ENCODE data around the gene RPL31.

Gene RPL31

DNA sequence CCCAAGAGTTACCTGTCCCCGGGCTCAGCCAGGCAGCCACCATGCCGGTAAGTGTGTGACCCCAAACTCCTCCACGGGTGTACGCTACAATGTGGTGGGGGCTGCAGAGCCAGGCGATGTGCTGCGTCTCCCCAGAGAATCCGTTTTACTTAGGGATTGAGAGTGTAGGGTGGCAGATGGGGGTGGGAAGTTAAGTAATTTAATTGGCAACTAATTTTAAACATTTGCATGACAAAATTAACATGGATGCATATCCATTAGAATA, 26.6 kb upstream of the RPL31 start:
- no peak for DNase-seq (ENCODE audit: low spot score)

DNA sequence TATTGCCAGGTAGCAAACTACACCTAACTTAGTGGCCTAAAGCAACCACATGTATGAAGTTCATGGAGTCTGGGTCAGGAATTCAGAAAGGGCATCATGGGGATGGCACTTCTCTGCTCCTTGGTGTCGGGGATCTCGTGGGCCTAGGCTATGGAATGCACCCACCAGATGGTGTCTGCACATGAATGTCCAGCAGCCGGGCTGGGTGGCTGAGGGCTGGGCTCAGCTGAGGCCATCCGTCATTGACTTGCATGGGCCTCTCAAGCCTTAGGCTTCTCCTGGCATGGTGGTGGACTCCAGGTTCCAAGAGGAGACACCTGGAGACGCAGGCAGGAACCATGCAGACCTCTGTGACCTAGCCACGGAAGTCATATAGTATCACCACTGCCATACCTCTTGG, 26.0 kb upstream of the RPL31 start:
- DNase-seq (ENCODE audit: low spot score) = no peak

DNA sequence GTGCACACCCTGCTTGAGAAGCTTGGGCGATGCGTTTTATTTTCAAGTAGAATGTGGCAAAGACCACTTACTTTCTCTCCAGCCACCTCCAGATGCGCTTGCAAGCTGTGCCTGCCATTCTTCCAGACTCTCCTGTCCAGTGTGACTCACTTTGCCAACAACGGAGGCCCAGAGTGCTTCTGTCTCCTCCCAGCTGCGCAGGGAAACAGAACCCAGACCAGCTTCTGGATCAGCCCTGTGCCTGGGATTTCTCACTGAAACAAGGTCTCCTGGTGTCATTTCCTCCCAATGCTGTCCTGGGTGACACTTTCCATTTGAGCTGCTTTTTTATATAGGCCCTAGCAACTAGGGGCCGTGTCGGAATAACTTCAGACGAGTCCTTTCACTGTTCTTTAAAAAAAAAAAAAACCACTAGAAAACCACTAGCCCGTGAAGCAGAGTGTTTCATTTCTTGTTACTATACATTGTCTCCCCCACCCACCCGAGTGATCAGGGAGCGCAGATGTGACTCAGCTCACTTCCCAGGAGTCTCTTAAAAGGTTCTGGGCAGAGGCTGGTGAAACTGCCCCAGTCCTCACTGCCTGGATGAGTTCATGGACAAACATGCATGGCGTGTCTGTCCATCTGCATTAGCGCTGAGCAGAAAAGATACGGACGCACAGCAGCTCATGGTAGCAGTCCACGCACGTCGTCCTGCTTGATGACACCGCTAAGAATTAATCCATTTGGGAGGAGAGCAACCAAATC, 25.3 kb upstream of the RPL31 start:
- DNase-seq (ENCODE audit: low spot score) = no peak

DNA sequence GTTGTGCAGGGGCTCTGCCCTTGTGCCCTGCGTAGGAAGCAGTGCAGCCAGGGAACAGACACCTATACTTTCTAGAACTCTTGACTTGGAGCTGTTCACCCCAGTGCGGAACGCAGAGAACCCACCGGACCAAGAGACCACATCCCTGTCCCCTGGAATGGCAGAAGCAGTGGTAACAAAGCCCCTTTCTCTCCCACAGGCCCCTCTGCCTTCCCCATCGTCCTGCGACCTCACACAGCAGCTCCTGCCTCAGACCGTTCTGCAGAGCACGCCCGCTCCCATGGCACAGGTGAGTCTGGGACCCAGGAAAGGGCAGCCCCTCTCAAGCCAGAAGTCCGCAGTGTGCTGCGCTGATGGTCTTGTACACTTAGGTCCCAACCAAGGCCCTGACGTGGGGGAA, 24.6 kb upstream of the RPL31 start:
- no peak for DNase-seq (ENCODE audit: low spot score)

DNA sequence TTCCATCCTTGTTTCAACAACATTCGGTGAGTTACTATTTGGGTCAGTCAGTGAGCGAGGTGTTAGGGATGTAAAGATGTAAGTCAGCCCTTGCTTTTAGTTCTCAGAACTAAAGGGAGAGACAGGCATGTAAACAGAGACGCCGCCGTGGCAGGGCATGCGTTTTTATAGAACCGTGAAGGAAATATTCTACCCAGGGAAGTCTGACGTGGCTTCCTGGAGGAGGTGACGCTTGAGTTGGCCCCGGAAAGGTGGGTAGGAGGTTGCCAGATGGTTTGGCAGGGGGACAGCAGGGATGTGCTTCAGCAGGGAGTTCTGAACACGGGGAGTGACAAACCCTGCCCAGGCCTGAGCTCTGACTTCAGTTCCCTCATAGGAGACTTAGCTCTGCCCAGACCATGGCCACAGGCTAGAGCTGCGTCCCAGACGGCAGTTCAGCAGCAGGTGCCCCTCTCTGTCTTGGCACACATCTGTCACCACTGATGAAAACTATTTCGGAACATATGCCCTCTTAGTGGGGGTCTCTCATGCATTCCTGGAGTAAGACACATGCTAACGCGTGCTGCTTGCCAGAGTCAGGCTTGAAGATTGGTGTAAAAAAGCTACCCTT, 23.4 kb upstream of the RPL31 start:
- DNase-seq (ENCODE audit: low spot score) = no peak

DNA sequence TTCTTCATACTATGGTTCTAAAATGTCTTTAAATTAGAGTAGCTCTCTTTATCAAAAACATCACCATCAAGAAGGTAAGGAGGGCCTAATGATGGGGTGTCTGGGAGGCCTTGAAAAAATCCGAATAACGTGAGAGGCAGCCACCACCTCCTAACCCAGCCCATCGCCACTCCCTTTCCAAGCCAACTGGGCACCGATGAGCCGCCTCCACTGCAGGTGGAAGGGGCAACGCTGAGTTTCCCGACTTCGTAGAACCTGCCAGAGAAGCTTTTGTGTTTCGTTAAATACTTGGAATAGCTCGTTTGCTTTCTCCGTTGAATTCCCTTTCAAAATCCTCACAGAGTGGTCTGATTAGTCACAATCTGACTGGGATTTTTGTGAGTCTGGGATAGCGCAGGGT, 22.0 kb upstream of the RPL31 start:
- no peak for DNase-seq (ENCODE audit: low spot score)

DNA sequence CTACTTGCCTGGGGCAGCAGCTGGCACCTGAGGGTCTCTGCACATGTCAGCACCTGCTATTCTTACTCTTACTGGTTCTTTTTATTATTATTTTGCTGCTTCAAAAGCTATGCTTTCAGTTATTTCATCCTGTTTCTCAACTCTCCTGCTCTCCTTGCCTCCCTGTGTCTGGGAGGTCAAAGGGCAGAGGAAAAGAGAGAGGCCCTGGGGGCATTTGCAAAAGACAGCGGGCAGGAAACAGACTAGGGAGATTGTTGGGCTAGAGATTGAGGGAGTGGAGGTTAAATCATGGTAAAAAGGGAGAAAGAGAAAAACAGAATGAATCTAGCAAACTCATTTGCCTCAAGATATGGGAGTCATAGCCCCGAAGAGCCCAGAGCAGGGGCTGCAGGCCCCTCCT, 21.1 kb upstream of the RPL31 start:
- no peak for DNase-seq (ENCODE audit: low spot score)

DNA sequence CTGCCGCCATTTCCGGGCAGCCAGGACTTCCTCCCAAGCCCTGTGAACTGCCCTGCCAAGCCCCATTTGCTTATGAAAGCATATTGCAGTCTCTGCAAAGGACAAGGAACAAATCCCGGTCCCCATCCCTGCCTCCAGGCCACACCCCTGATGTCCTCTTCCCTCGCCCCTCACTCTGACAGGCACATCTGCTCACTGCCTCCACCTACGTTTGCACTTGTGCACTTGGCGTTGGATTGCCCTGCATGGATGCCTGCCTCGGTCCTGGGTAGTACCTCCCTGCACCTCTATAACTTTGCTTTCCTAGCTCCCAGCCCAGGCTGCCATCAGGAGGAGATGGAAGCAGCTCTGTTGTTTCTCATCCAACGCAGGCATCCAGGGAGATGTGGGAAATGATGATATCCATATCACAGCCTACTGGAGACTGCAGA, 19.6 kb upstream of the RPL31 start:
- DNase-seq (ENCODE audit: low spot score) = no peak

DNA sequence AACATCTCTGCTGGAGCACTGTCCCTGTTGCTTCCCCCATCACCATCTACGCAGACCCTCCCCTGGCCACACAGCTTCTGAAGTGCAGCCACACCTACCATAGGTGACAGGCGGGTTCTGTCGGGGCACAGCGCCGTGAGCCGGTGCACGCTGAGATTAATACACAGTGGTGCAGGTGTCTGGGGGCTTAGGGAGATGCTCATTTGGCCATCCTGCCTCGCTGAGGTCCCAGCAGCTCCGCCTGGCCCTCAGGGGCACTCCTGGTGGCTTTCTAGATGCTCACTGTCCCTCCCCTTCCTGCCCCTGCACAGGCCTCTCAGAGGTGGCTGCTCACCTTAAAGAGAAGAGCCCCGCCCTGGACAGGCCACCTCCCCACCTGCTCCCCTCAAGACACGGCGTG, 18.9 kb upstream of the RPL31 start:
- no peak for DNase-seq (ENCODE audit: low spot score)

DNA sequence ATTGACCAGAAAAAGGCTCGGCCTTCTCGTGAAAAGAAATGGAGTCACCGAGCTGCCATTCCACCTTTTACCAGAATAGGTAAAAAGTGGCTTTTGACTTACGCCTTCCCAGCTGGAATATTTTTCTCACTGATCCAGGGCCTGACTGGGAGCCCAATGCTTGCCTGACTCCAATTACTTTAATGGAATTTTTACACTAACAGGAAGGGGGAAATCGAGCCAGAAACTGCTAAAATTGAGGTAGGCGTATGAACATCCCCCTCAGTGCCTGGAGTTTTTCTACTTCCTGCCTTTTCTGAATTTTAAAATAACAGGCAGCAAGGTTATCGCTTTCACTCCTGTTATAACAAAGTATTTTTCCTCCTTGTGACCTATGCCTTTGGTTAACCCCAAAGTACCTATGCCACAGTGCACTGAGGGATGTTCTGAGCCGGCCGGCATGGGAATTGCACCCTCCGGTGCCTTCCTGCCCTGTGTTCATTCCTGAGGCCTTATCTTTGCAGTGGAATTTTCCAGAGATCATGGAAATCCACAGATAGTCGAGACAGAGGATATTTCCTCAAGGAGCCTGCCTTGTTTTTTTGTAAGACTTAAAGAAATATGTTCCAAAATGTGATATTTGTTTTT, 18.3 kb upstream of the RPL31 start:
- no peak for DNase-seq (ENCODE audit: low spot score)

DNA sequence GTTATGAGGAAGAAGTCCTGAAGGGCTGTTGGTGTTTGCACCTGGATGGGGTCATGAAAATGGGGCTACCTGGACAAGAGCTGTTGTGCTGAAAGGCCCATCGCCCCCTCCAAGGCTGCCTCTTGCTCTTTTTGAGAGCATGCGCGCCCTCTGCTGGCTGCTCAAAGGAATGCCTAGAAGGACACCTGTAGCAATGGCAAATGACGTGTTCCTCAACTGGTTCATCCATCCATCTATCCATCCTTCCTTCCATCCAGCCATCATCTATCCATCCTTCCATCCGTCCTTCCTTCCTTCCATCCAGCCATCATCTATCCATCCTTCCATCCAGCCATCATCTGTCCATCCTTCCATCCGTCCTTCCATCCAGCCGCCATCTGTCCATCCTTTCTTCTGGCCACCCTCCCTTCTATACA, 17.2 kb upstream of the RPL31 start:
- DNase-seq (ENCODE audit: low spot score) = peak; percentile 86

DNA sequence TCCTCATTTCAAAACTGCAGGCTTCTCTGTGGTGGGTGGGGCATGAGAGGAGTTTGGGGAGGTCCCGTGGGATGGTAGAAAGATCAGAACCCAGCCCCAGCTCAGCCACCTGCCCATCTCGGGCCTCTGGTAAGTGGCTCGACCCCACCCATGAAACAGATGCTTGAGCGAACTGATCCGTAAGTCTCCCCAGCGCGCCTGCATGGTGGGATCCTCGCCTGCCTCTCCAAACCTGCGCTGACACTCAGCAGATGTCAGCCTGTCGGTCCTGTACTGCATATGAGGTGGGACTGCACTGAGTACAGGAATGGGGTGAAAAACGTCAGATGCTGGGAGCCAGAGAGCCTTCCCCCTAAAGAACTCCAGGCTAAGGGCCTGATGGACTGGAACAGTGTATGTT, 15.9 kb upstream of the RPL31 start:
- DNase-seq (ENCODE audit: low spot score) = no peak

DNA sequence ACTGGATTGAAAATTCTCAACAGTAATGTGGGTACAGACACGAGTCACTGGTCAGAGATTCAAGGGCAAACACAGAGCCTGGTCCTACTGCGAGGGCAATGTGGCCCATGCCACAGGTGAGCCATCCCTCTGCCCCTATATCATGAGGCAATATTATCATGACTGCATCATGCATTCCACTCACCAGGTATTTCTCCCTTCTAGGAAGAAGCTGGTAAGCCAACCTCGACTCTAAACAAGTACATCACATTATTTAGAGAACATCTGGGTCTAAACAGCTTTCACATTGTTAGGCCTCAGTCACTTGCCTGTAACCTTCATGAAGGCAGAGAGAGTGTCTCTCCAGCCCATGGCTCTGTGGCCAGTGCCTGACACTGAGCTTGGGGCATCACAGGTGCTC, 14.6 kb upstream of the RPL31 start:
- no peak for DNase-seq (ENCODE audit: low spot score)

DNA sequence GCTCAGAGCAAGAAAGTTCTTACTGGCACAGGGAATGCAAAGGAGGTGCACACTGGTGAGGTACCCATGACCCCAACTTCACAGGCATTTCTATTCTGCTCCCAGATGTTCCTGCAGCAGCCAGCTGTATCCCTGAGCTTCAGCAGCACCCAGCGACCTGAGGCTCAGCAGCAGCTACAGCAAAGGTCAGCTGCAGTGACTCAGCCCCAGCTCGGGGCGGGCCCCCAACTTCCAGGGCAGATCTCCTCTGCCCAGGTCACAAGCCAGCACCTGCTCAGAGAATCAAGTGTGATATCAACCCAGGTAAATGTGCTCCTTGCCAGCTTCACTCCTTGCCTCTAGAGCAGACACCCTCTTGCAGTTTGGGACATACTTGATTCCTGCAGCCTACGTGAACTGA, 14.1 kb upstream of the RPL31 start:
- no peak for DNase-seq (ENCODE audit: low spot score)

DNA sequence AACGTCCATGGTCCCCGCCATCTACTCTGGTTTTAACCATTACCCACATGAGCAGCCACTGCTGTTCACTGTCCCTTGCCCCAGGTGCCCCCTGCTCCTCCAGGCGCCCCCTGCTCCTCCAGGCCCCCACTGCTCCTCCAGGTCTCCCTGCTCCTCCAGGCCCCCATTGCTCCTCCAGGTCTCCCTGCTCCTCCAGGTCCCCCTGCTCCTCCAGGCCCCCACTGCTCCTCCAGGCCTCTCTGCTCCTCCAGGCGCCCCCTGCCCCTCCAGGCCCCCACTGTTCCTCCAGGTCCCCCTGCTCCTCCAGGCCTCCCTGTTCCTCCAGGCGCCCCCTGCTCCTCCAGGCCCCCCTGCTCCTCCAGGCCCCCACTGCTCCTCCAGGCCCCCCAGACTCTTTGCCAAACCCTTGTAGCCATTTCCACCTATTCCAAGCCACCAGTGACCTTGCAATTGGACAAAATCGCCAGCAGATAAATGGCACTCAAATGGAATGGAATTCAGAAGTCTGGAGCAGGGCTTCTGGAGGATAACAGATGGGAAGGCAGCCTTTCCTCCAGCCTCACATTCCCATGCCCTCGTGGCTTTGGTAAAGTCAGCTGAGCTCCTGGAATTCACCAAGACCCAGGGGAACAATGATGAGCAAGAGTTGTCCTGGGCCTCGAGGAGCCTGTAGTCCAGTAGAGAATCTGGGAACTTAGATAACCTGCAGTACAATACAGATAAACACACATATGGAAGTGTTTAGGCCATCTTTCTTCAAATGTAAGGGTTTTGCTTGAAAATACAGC, 13.3 kb upstream of the RPL31 start:
- DNase-seq (ENCODE audit: low spot score) = no peak

DNA sequence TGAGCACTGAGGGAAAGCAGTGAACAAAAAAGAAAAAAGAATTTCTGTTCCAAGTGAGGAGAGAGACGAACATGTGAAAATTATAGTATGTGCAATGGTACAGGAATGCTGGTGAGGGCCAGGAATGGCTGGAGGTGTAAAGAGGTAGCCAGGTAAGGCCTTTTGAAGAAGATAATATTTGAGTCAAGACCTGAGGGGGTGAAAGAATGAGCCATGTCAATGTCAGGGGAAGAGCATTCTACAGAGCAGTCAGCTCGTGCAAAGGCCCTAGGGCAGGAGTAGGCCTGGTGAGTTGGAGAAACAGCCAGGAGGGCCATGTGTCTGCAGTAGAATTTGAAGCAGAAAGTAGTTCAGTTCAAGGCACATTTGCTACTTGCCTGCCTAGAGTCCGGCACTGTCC, 12.4 kb upstream of the RPL31 start:
- DNase-seq (ENCODE audit: low spot score) = no peak

DNA sequence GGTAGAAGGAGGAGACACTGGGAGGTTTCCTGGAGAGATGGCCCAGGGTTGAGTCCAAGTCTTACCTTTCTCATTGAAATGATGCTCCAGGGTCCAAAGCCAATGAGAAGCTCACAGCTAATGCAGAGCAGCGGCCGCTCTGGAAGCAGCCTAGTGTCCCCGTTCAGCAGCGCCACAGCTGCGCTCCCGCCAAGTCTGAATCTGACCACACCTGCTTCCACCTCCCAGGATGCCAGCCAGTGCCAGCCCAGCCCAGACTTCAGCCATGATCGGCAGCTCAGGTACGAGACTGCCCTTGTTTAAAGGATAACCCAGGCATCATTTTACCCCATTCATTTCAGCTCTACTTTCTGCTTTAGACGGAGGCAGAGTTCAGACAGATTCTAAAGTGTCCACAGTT, 11.9 kb upstream of the RPL31 start:
- DNase-seq (ENCODE audit: low spot score) = no peak

DNA sequence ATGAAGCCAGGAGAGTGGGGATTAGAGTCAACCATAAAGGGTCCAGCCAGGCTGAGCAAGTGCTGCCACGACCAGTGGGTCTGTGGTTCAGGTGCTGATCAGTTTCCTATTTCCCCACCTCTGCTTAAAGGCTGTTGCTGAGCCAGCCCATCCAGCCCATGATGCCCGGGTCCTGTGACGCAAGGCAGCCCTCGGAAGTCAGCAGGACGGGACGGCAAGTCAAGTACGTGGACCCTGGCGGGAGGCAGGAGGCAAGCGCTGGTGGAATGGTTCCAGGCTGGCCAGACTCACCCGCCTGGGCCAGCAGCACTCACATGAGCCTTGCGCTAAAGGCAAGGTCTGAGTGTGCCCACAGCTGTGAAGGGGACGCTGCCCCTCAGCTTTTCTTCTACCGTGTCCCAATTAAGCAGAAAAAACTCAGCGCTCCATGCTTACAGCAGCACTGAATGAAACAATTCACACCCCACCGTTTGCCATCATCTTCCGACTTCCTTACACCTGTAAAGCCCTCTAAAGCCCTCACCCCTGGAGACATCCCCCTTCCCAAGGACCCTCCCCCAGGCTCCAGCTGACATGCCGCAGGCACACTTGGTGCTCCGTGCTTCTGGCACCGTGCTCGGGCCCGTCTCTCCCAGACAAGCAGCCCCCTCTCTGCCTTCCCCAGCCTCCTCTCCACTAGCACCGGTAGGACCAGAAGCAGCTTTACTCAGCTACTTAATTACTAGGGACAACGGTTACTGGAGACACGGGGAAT, 11.3 kb upstream of the RPL31 start:
- DNase-seq (ENCODE audit: low spot score) = no peak

DNA sequence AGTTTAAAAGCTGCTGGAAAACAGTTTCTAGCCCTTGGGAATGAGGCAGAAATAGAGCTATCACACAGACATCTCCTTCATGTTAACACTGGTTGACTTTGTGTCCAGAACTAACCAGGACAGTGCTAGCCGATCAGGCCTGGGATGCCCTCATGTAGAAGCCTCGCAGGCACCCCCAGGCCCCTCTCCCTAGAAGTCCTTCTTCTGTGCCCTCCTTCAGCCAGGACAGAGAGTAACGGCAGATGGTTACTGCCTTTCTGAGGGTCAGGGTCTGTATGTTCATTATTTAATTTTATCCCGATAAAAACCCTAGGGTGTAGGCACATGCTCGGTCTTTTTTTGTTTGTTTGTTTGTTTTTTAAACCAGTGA, 10.7 kb upstream of the RPL31 start:
- DNase-seq (ENCODE audit: low spot score) = no peak

DNA sequence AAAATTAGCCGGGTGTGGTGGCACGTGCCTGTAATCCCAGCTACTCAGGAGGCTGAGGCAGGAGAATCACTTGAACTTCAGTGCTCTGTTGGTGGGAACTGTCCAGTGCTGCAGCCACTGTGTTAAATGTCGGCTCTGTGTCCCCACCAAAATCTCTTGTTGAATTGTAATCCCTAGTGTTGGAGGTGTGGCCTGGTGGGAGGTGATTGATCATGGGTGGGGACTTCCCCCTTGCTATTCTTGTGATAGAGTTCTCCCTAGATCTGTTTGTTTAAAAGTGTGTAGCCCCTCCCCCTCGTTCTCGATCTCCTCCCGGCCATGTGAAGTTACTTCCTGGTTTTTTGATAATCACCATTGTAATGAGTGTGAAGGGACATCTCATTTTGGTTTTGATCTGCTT, 9.8 kb upstream of the RPL31 start:
- no peak for DNase-seq (ENCODE audit: low spot score)

DNA sequence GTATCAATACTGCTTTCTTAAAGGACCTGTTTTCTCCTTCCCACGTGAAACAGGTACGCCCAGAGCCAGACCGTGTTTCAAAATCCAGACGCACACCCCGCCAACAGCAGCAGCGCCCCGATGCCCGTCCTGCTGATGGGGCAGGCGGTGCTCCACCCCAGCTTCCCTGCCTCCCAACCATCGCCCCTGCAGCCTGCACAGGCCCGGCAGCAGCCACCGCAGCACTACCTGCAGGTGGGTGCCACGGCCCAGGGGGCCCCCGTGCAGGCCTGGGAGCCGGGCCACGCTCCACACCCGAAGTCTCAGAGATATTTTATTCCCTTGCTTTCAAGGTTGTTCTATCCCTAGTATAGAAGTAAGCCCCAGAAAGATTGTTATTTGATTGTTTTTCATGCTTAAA, 8.8 kb upstream of the RPL31 start:
- DNase-seq (ENCODE audit: low spot score) = no peak

DNA sequence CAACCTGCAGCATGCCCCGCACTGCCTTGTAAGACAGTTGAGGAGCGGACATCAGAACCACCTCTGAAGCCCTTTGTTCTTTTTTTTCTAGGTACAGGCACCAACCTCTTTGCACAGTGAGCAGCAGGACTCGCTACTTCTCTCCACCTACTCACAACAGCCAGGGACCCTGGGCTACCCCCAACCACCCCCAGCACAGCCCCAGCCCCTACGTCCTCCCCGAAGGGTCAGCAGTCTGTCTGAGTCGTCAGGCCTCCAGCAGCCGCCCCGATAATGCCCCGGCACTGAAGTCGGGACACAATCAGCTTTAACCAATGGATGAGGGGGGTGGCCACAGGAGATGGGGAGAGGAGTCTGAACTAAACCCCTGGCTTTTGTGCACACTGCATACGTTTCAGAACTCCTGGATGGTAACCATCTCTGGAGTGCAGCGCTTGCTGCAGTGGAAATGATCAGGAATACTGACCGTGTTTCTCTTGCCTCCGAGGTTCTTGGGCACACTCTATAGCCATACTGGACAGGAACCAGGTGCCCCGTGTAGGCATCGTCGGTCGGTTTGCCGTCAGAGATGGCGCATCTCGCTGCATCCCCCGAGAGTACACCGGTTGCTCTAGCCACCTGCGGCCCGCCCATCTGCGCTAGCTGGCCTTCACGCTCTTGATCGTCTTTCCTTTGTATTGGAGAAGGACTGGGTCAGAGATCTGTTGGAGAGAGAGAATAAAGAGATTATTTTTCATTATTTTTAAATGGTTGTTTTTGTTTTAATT, 6.6 kb upstream of the RPL31 start:
- no peak for DNase-seq (ENCODE audit: low spot score)

Measured in iPS-NIHi11 (cell line).